Left lobe of liver (tissue), 2 donors: ENCODE data around the gene UNC5C. TPM values are rescaled to one million over a fixed set of nuclear protein-coding genes. Genes with fewer than 3 reads are reported as not detected.

ENCODE experiments used
- ATAC-seq: fragments of 200-7000 bp; cut with Tn5 transposase; one replicate; pipeline ENCODE4 v1.9.1; 2020; ENCODE audit warnings: mild to moderate bottlenecking, moderate library complexity
- DNase-seq: peaks from one replicate; pipeline ENCODE4 v3.0.0-alpha.2; 2020; ENCODE audit warnings: low spot score
- total RNA-seq: library from RNA; stranded (reverse); gene quantifications from one replicate; pipeline ENCODE4 v1.2.1, GENCODE V29; 2021
- donor health status: DM: no; HTN: no; CAD: no; lungs with moderate emphysema.
- donor health status: DM: no; HTN: yes; CAD: no.

The UNC5C gene
- total RNA-seq, 1 donor from 2014 or later: 0.86 TPM

DNA sequence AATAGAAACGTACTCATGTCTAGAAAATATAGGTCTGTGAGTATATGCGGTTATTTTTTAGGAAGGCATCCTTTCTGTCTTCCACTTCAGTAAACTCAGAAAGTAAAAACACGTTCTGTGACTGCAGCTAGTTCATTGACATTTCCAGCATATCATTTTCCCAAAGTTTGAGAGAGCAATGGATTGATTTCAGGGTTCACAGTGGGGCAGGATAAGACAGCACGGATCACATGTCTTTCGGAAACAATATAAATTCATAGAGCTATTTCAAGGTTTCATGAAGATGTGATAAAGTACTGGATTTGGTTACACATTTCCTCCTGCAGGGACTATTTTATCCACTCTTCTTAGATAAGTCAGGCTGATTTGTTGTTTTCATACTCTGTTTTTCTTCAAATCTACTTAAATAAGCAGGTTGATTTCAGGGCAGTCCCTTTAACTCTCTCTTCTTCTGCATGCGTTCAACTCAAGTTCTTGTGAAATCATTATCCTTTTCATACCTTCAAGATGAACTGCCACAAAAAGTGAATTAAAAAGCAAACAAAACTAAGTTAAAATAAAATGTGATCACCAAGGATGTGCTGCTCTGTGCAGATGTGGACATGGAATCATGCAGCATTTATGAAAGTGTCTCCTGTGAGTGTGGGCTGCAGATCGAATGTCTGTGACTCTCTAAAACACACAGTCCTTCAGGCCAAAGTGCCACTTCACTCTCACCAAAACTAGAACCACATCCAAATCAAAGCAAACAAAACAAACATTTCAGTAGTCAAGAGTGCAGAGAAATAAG is 187.7 kb downstream of the UNC5C start:
- DNase-seq (no peak), ATAC-seq (peak; percentile 84)

GRCh38 chr4:95360256-95360903 is 188.4 kb downstream of the UNC5C start:
- ATAC-seq: peak; percentile 63
- DNase-seq: no peak

- DNase-seq: no peak
- no peak for ATAC-seq
Measured at GRCh38 chr4:95358421-95358820, 190.4 kb downstream of the UNC5C start.

DNA sequence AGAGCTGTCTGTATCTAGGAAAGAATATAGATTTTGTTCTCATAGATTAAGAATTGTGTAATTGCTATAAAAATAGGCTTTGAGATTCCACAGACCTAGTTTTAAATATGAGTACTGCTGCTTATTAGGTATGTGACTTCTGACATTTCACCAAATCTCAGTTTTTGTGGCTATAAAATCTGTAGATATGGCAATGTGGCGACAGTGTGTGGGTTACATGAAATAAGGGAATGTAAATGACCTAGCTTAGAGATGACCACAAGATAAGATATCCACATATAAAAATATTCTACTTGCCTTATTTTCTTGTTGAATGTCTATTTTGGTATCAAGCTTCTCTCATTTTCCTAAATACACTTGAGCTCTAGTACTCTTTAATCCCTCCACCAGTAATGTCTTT is 193.8 kb downstream of the UNC5C start:
- no peak for DNase-seq

GRCh38 chr4:95348418-95348817 is 200.4 kb downstream of the UNC5C start:
- ATAC-seq: no peak

More for the DNA sequence above, 193.8 kb downstream of the UNC5C start:
- ATAC-seq: no peak

DNA sequence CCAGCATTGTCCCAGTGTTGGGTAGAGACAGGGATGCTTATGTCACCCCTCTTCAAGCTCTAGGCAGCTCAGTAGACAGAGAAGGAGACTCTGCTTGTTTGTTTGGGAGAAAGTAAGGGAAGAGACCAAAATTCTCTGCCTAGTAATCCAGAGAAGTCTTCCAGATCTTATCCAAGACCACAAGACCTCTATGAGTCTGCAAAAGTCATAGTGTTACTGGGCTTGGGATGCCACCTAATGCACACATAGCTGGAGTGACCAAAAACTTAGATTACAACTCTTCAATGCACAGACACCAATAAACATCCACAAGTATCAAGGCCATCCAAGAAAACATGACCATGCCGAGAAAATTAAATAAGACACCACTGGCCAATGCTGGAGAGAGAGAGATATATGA is 205.5 kb downstream of the UNC5C start:
- DNase-seq (no peak), ATAC-seq (no peak)

More at GRCh38 chr4:95348418-95348817, 200.4 kb downstream of the UNC5C start:
- no peak for DNase-seq

DNA sequence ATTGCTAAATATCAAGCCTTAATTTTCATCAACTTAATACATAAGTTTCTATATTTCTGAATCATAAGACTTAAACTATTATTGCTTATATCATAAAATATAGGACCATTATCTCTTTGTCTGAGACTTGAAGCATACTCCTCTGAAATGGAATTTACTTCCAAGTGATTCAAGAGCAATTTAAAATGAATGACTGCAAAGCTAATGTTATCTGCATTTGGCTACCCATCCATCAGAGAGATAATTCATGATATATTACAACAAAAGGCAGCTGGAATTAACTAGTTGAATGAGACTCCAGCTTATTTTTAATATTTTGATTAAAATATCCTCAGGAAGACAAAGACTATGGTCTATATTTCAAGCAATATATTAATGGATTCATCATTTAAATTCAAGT is 208.6 kb downstream of the UNC5C start:
- ATAC-seq (no peak), DNase-seq (no peak)

DNA sequence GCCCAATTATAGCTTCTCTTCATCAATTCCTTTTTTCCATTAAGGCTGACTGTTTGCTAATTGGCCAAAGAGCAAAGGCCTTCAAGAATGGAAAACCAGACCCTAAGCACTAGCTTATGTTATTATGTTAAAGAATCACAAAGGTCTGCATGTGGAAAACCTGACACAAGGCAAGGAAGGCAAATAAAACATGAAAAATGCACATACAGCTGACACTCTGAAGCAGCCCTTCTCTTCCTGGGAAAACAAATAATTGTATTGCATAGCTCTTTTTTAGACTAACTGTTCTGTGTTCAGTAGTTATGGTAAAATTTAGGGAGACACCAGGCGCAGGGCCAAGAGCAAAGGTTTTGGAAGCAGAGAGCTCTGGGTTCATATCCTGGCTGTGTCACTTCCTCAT is 223.1 kb downstream of the UNC5C start:
- DNase-seq (no peak), ATAC-seq (no peak)

DNA sequence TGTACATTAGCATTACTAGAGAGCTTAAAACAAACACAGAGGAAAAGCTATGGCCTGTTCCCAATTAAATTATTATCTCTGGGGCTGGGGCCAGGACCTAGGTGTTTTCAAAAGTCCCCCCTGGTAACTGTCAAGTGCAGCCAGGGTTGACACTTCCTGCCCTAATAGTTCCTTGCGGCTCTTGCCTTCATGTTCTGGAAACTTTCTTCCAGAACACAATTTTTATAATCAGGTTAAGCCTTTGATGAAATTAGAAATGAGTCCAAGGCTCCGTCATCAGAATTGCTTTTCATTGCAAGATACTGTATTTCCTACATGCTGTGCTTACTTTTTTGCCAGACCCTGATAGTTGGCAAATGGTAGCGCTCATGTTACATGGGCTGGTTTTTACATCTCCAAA is 229.6 kb downstream of the UNC5C start:
- no peak for DNase-seq
- ATAC-seq: no peak

DNA sequence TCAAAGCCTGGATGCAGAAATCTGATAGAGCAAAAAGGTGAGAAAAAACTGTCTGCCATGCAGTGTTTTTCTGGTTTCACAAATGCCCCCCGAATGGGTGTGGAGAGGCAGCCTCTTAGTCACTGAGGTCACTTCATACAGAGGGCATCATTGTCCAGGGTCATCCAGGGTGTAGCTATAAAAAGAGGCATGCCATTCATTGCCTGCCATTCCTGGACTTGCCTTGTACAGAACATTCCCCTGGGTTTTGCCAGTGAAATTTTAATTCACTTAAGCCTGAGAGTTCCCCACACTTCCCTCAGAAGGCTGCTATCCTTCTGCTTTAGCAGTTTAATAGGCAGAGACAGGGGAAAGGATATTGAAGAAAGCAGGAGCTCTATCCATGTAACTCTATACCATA is 230.3 kb downstream of the UNC5C start:
- DNase-seq (no peak), ATAC-seq (no peak)

DNA sequence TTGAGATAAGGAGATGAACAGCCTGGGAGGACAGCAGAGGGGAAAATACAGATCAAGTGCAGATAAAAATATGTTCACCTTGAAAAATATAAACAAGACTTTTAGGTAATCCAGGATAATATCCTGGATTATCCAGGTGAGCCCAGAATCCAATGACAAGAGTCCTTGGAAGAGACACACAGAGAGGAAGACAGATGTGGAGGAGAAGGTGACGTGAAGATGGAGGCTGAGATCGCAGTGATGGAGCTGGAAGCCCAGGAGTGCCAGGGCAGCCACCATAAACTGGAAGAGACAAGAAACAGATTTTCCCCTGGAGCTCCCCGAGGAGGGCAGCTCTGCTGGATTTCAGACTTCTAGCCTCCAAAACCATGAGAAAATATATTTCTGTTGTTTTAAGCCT is 230.7 kb downstream of the UNC5C start:
- ATAC-seq (no peak), DNase-seq (no peak)

- ATAC-seq: no peak
- no peak for DNase-seq
Measured at GRCh38 chr4:95317085-95317793, 231.5 kb downstream of the UNC5C start.

DNA sequence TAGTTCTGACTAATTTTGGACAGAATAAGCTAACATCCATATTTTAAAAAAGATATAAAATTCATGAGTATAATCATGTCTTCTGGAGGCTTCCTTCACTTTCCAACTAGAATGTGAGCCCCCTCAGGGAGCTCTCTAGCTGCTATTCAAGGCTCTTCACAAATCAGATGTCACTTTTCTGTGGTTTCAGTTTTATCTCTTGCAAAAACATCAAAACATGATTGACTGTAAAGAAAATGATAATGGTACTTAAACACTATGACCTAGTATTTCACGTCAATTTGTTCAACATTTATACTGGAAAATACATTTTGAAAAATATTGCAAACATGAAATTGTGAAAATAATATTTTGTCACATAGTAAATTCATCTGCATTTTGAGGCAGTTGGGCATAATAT is 234.2 kb downstream of the UNC5C start:
- ATAC-seq: no peak
- no peak for DNase-seq

DNA sequence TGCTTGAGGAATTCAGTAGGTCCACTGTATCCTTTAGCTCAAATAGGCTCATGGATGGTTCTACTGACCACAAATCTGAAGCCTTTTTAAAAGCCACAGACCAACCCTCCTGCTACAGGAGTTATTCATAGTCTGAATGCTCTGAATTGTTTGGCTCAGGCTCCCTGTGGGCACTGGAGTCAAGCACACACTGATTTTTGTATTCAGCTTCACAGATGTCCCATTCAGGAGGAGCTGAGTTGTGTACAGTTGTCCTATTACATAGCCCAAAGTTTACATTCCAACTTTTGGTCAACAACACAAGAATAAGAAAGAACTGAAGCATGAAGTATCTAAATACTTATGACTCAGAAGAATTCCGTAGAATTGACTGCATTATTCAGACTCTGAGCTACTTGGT is 243.9 kb downstream of the UNC5C start:
- DNase-seq (no peak), ATAC-seq (no peak)

GRCh38 chr4:95300304-95300703 is 248.5 kb downstream of the UNC5C start:
- no peak for ATAC-seq
- DNase-seq: no peak

GRCh38 chr4:95296052-95296451 is 252.7 kb downstream of the UNC5C start:
- DNase-seq: no peak
- ATAC-seq: no peak

DNA sequence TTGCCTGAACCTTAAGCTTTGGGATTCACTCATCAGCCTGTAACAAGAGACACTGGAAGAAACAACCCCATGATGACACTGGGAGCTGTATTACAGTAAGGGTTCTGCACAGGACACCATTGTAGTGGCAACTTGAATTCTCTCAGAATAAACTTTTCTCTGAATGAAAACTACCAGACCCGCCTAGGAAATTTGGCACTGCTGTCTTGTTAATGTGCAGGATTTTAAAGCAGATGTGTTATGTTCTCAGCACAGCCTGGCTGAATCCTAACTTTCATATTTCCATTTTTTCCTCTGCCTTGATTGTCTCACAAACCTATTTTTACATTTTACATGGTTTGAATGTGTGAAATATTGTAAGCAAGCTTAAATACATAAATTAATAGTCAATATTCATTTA is 253.6 kb downstream of the UNC5C start:
- ATAC-seq: no peak
- DNase-seq: no peak

GRCh38 chr4:95294321-95294720 is 254.5 kb downstream of the UNC5C start:
- ATAC-seq (no peak), DNase-seq (no peak)

DNA sequence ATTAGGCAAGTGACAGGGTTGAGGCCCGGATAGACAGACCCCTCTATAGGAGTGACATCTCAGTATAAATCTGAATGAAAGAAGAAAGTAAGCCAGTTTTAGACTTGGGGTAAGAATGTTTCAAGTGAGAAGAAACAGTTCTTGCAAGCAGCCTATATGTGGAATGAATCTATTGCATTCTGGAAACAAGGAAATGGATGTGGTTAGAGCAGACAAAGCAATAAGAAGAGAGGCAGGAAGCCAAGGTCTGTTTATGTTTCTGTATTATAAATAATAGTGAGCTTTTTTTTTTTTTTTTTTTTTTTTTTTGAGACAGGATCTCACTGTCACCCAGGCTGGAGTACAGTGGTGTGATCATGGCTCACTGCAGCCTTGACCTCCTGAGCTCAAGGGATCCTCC is 255.8 kb downstream of the UNC5C start:
- ATAC-seq: no peak
- no peak for DNase-seq

DNA sequence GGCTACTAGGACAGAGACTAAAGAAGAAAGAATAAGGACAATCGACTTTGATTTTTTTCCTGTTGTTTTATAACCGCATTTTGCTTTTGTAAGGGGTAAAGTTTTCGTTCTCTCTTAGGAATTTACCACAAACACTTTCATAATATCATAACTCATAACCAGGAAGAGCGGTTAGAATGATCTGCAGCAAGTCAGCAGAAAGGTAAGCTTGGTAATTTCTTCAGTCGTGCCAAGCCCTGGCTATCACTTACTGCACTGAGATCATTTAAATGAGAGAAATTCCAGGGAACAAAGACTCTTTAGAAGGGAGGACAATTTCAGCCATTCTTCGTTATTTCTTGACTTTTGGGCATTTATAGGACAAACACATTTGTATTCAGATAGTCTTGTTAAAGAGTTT is 258.1 kb downstream of the UNC5C start:
- ATAC-seq: no peak
- DNase-seq: no peak

- no peak for ATAC-seq
- DNase-seq: no peak
Measured at GRCh38 chr4:95289028-95289634, 259.6 kb downstream of the UNC5C start.

GRCh38 chr4:95288552-95288951 is 260.2 kb downstream of the UNC5C start:
- no peak for ATAC-seq
- DNase-seq: no peak
